Glutamatergic neuron (in vitro differentiated cells): ENCODE results near the gene HGF. TPM values are rescaled to one million over a fixed set of nuclear protein-coding genes. Genes with fewer than 3 reads are reported as not detected.

Experiments used
- DNase-seq: peaks from one replicate; pipeline ENCODE4 v3.0.0; 2022
- H3K27ac Mint-ChIP-seq: one replicate; pipeline ENCODE4 v1.8.0; 2020; ENCODE audit warnings: mild to moderate bottlenecking, mixed read lengths, inconsistent platforms; ENCODE audit not compliant: unreplicated experiment
- H3K27me3 Mint-ChIP-seq: one replicate; pipeline ENCODE4 v1.8.0; 2020; ENCODE audit warnings: mild to moderate bottlenecking, moderate library complexity, mixed read lengths, inconsistent platforms; ENCODE audit not compliant: unreplicated experiment
- H3K36me3 Mint-ChIP-seq: one replicate; pipeline ENCODE4 v1.8.0; 2020; ENCODE audit warnings: mild to moderate bottlenecking, mixed read lengths, inconsistent platforms; ENCODE audit not compliant: unreplicated experiment
- H3K4me1 Mint-ChIP-seq: one replicate; pipeline ENCODE4 v1.8.0; 2020; ENCODE audit warnings: mild to moderate bottlenecking, low read depth, mixed read lengths, inconsistent platforms; ENCODE audit not compliant: unreplicated experiment
- H3K4me3 Mint-ChIP-seq: one replicate; pipeline ENCODE4 v1.8.0; 2020; ENCODE audit warnings: mild to moderate bottlenecking, mixed read lengths, inconsistent platforms; ENCODE audit not compliant: unreplicated experiment
- H3K9me3 Mint-ChIP-seq: one replicate; pipeline ENCODE4 v1.8.0; 2020; ENCODE audit warnings: mild to moderate bottlenecking, moderate library complexity, mixed read lengths, inconsistent platforms; ENCODE audit not compliant: unreplicated experiment
- total RNA-seq: library from RNA; stranded (reverse); fragmentation: NEBNext Ultra II Directional; extraction: Animal tissue kit (Norgen Biotek cat#: 25700); gene quantifications from one replicate; pipeline ENCODE4 v1.2.1, GENCODE V29; 2021; ENCODE audit not compliant: unreplicated experiment
- TF ChIP-seq, protein P1 (sequence below): fragments of 200-600 bp; sonication (generic); IDR thresholded peaks from one replicate; pipeline ENCODE4 v1.5.0; 2021; ENCODE audit not compliant: partially characterized antibody, unreplicated experiment

The HGF gene
- total RNA-seq, 1 donor from 2014 or later, result not detected

DNA sequence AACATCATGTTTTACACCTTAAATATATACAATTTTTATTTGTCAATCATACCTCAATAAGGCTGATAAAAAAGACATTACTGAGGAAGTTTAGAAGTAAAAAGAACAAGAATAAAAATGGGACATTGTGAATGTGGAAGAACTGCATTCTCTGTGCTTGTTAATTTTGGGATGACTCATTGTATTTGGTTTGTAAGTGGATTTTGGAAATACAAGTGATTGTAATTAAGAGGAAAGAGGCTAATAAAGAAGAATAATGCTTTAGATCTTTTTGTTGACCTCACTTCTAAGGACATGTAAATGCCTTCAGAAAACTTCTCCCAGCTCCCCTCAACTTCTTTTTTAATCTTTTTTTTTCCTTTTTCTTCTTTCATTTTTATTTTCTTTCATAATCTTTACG lies 76.0 kb downstream of the HGF start:
- TF ChIP-seq, protein P1, sequence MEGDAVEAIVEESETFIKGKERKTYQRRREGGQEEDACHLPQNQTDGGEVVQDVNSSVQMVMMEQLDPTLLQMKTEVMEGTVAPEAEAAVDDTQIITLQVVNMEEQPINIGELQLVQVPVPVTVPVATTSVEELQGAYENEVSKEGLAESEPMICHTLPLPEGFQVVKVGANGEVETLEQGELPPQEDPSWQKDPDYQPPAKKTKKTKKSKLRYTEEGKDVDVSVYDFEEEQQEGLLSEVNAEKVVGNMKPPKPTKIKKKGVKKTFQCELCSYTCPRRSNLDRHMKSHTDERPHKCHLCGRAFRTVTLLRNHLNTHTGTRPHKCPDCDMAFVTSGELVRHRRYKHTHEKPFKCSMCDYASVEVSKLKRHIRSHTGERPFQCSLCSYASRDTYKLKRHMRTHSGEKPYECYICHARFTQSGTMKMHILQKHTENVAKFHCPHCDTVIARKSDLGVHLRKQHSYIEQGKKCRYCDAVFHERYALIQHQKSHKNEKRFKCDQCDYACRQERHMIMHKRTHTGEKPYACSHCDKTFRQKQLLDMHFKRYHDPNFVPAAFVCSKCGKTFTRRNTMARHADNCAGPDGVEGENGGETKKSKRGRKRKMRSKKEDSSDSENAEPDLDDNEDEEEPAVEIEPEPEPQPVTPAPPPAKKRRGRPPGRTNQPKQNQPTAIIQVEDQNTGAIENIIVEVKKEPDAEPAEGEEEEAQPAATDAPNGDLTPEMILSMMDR, result no peak
- no peak overlapping the region for H3K27ac Mint-ChIP-seq
- no peak for DNase-seq
- H3K4me3 Mint-ChIP-seq, result no peak overlapping the region
- peaks cover 7% of the 10 kb centered on the region for H3K4me1 Mint-ChIP-seq
- peaks cover 1% of the 10 kb centered on the region for H3K27me3 Mint-ChIP-seq
- H3K9me3 Mint-ChIP-seq, result no peaks in the 10 kb centered on the region
- no peaks in the 10 kb centered on the region for H3K36me3 Mint-ChIP-seq

DNA sequence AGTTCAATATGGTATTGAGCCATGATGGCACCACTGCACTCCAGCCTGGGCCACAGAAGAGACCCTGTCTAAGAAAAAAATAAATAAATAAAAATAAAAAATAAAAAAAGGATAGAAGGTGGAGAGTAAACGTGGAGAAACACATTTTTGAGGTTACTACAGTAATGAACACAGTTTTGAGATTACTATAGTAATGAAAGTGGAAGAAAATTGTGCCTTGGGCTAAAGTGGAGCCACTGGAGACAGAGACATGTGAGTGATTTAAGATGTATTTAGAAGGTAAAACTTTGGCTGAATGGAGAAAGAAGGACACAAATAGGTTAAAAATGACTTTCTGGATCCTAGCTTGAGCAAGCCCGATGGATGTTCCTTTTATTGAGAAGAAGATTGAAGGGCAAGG lies 76.8 kb downstream of the HGF start:
- Mint-ChIP-seq H3K4me3 (no peak overlapping the region), H3K36me3 (no peaks in the 10 kb centered on the region), H3K4me1 (peaks cover 13% of the 10 kb centered on the region), H3K27me3 (peaks cover 1% of the 10 kb centered on the region), H3K27ac (no peak overlapping the region), H3K9me3 (no peaks in the 10 kb centered on the region)
- no peak for DNase-seq
- TF ChIP-seq, protein P1, result no peak

DNA sequence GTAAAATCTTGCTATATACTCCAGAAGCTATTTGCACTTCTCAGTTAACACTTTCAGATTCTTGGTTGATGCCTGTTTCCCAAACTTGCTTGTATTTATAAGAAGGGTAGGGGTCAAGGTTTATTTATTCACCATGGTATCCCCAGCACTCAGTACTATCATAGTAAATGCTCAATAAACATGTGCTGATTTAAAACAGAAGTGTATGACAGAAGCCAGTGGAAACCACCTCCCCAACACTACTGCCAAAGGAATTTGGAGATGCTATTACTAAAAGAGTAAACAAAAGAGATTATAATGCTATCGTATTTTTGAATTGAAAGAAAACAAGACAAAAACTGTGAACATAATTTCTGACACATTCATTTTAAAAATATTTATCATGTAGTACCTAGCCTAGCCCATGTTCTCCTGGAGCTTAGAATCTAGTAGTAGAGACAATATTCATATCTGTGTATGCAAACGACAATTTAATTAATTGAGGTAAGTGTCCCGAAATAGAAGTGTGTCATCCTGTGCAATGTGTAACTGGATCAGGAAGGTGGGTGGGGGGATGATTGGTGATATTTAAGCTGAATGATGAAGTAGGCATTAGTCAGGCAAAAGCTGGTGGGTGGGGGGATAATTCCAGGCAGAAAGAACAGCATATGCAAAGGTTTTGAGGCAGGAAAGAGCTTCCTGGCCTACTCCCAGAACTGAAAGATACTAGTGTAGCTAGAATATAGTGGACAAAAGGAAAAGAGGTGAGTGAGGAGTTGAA lies 77.5 kb downstream of the HGF start:
- no peaks in the 10 kb centered on the region for H3K9me3 Mint-ChIP-seq
- peaks cover 15% of the 10 kb centered on the region for H3K4me1 Mint-ChIP-seq
- TF ChIP-seq, protein P1, result no peak
- no peak overlapping the region for H3K27ac Mint-ChIP-seq
- H3K27me3 Mint-ChIP-seq, result peaks cover 1% of the 10 kb centered on the region
- no peak overlapping the region for H3K4me3 Mint-ChIP-seq
- DNase-seq, result no peak
- no peaks in the 10 kb centered on the region for H3K36me3 Mint-ChIP-seq

- TF ChIP-seq, protein P1, result no peak
- H3K27me3 Mint-ChIP-seq, result peaks cover 1% of the 10 kb centered on the region
- no peaks in the 10 kb centered on the region for H3K9me3 Mint-ChIP-seq
- no peak for DNase-seq
- H3K4me1 Mint-ChIP-seq, result peaks cover 15% of the 10 kb centered on the region
- H3K4me3 Mint-ChIP-seq, result no peak overlapping the region
- H3K27ac Mint-ChIP-seq, result no peak overlapping the region
- H3K36me3 Mint-ChIP-seq, result no peaks in the 10 kb centered on the region
Observed at GRCh38 chr7:81691199-81691821, 78.5 kb downstream of the HGF start.

- Mint-ChIP-seq H3K27me3 (peaks cover 1% of the 10 kb centered on the region), H3K9me3 (no peaks in the 10 kb centered on the region), H3K27ac (no peak overlapping the region), H3K4me1 (peaks cover 15% of the 10 kb centered on the region), H3K4me3 (no peak overlapping the region), H3K36me3 (no peaks in the 10 kb centered on the region)
- TF ChIP-seq, protein P1, result no peak
- no peak for DNase-seq
Observed at GRCh38 chr7:81690688-81691087, 79.2 kb downstream of the HGF start.
